B cell (primary cell): ENCODE data around the gene TRPT1. TPM values are rescaled to one million over a fixed set of nuclear protein-coding genes. Genes with fewer than 3 reads are reported as not detected.

Experiments
- ATAC-seq: fragments of 200-7000 bp; cut with Tn5 transposase; one replicate; pipeline ENCODE4 v1.10.0; 2021; ENCODE audit warnings: low read depth, mild to moderate bottlenecking, moderate number of reproducible peaks, moderate library complexity
- CTCF ChIA-PET: fragments of 350-600 bp; sonication (Branson Sonifier 250); formaldehyde crosslinking; loops from one replicate; lab custom pipeline; 2021; ENCODE audit warnings: antibody characterized with exemption, inconsistent platforms; lab: Charles Lee
- POLR2A ChIA-PET: fragments of 350-600 bp; sonication (Branson Sonifier 250); formaldehyde crosslinking; loops from one replicate; lab custom pipeline; 2021; ENCODE audit warnings: antibody characterized with exemption; lab: Charles Lee
- DNase-seq: peaks from one replicate; pipeline ENCODE4 v3.0.0; 2013
- H2AFZ ChIP-seq: 2 replicates; pipeline ENCODE4 v1.6.1; 2012; ENCODE audit warnings: mild to moderate bottlenecking, low read depth, low read length; ENCODE audit not compliant: insufficient read depth, poor library complexity, severe bottlenecking
- H3K27ac ChIP-seq, 2 donors: 1 replicate in 1 of 2; 2 replicates in 1 of 2; pipeline ENCODE4 v1.5.1; 2012 to 2013; ENCODE audit warnings: low read length in 2 of 2, mild to moderate bottlenecking in 2 of 2, moderate library complexity in 1 of 2
- H3K27me3 ChIP-seq, 4 experiments: fragments of 200-600 bp in 1 of 4; sonication (generic) in 1 of 4; replicated peaks in 1 of 4; 1 replicate in 2 of 4; 2 replicates in 2 of 4; pipeline versions ENCODE4 v1.6.1 to v1.7.0; 2013 to 2016; ENCODE audit warnings: low read length in 3 of 4, mild to moderate bottlenecking in 2 of 4, mixed read lengths in 1 of 4, moderate library complexity in 1 of 4; ENCODE audit not compliant: insufficient read depth in 4 of 4, control insufficient read depth in 3 of 4; ENCODE audit errors: control extremely low read depth in 1 of 4
- H3K36me3 ChIP-seq, 2 experiments: replicated peaks in 1 of 2; 1 replicate in 1 of 2; 2 replicates in 1 of 2; pipeline versions ENCODE4 v1.6.1 to v1.7.1; 2013; ENCODE audit warnings: low read length in 1 of 2; ENCODE audit not compliant: insufficient read depth in 2 of 2, control insufficient read depth in 1 of 2; ENCODE audit errors: control extremely low read depth in 1 of 2, extremely low read depth in 1 of 2
- H3K4me1 ChIP-seq, 2 donors: fragments of 200-600 bp in 1 of 2; sonication (generic) in 1 of 2; 1 replicate in 1 of 2; 2 replicates in 1 of 2; pipeline versions ENCODE4 v1.5.1 to v1.6.1; 2013 to 2017; ENCODE audit warnings: low read length in 2 of 2; ENCODE audit not compliant: control insufficient read depth in 2 of 2, insufficient read depth in 2 of 2
- H3K4me2 ChIP-seq: replicated peaks from 2 replicates; pipeline ENCODE3; 2012; ENCODE audit warnings: mild to moderate bottlenecking, low read depth, low read length; ENCODE audit not compliant: poor library complexity, severe bottlenecking
- H3K4me3 ChIP-seq, 5 experiments: fragments of 200-600 bp in 1 of 5; sonication (generic) in 1 of 5; 1 replicate in 3 of 5; 2 replicates in 2 of 5; pipeline versions ENCODE4 v1.5.1 to v1.7.0; 2011 to 2016; ENCODE audit warnings: low read length in 4 of 5, mild to moderate bottlenecking in 4 of 5, low read depth in 2 of 5, control low read depth in 1 of 5, moderate library complexity in 1 of 5; ENCODE audit not compliant: insufficient read depth in 1 of 5; ENCODE audit errors: control extremely low read depth in 1 of 5, extremely low read depth in 1 of 5
- H3K79me2 ChIP-seq: fragments of 200-600 bp; sonication (generic); one replicate; pipeline ENCODE4 v1.6.0; 2016; ENCODE audit warnings: low read length; ENCODE audit not compliant: control insufficient read depth, insufficient read depth
- H3K9ac ChIP-seq: fragments of 200-600 bp; sonication (generic); 2 replicates; pipeline ENCODE4 v1.6.1; 2017; ENCODE audit warnings: mild to moderate bottlenecking, low read length, moderate library complexity
- H3K9me3 ChIP-seq, 3 donors: one replicate each; pipeline versions ENCODE4 v1.6.1 to v1.7.1; 2013; ENCODE audit warnings: low read length in 2 of 3; ENCODE audit not compliant: control insufficient read depth in 2 of 3, insufficient read depth in 1 of 3; ENCODE audit errors: control extremely low read depth in 1 of 3
- H4K20me1 ChIP-seq: 2 replicates; pipeline ENCODE4 v1.6.0; 2012; ENCODE audit warnings: mild to moderate bottlenecking, low read length; ENCODE audit not compliant: insufficient read depth, control insufficient read depth, poor library complexity, severe bottlenecking
- H3K27ac Mint-ChIP-seq: one replicate; pipeline ENCODE4 v1.8.0; 2021; ENCODE audit warnings: mixed read lengths
- H3K27me3 Mint-ChIP-seq: one replicate; pipeline ENCODE4 v1.8.0; 2021; ENCODE audit warnings: mixed read lengths
- H3K4me1 Mint-ChIP-seq: one replicate; pipeline ENCODE4 v1.8.0; 2021; ENCODE audit warnings: mixed read lengths
- H3K4me3 Mint-ChIP-seq: one replicate; pipeline ENCODE4 v1.8.0; 2021; ENCODE audit warnings: mixed read lengths
- H3K9me3 Mint-ChIP-seq: one replicate; pipeline ENCODE4 v1.8.0; 2022; ENCODE audit warnings: mixed read lengths; ENCODE audit not compliant: insufficient read depth
- EZH2 ChIP-seq: IDR thresholded peaks from 2 replicates; pipeline ENCODE4 v1.6.1; 2012; ENCODE audit warnings: borderline replicate concordance, low read depth, mild to moderate bottlenecking, moderate library complexity, low read length; ENCODE audit not compliant: insufficient read depth, poor library complexity, severe bottlenecking
- WGBS: methylation state at CpG from one replicate; pipeline ENCODE4 v1.1.5; 2013; ENCODE audit warnings: missing lambda C conversion rate; ENCODE audit not compliant: insufficient coverage; 5-methylcytosine and 5-hydroxymethylcytosine counted together
- intact Hi-C: fragments of 100-400 bp; cut with micrococcal nuclease; formaldehyde crosslinking; loops from one replicate; pipeline ENCODE4 v1.10.0; 2022
- polyA plus RNA-seq: library from polyadenylated mRNA; depleted of rRNA; stranded (reverse); fragments of >200 nt; gene quantifications from 2 replicates; pipeline ENCODE4 v1.2.3, GENCODE V29; 2012
- total RNA-seq, 2 donors: library from RNA; stranded (reverse); fragments of 120-200 nt in 1 of 2; gene quantifications; 1 replicate in 1 of 2; 2 replicates in 1 of 2; pipeline versions ENCODE4 v1.2.3 to v1.2.4, GENCODE V29; 2013 to 2022
- TF ChIP-seq, protein P1 (sequence below): fragments of 200-600 bp; IDR thresholded peaks from one replicate; pipeline ENCODE4 v1.8.0; 2022; ENCODE audit warnings: antibody characterized with exemption, mild to moderate bottlenecking

Gene TRPT1
- total and polyA plus RNA-seq, 2 donors (not counting 1 experiment from before 2014, with no cell fraction given) = 59.6 to 145 TPM

- no peak overlapping the region for H3K27ac ChIP-seq
- Mint-ChIP-seq H3K9me3 (no peaks in the 10 kb centered on the region), H3K4me1 (peaks cover 33% of the 10 kb centered on the region), H3K27me3 (no peaks in the 10 kb centered on the region), H3K27ac (peak overlapping the region; percentile 20), H3K4me3 (peak overlapping the region; percentile 59)
- no peak overlapping the region for H3K4me3 ChIP-seq
- no peaks in the 10 kb centered on the region for H3K9me3 ChIP-seq
- DNase-seq = no peak
- no peak for ATAC-seq
- H3K9ac ChIP-seq = no peak overlapping the region
- no peaks in the 10 kb centered on the region for H3K27me3 ChIP-seq
- peaks cover 4% of the 10 kb centered on the region for H3K79me2 ChIP-seq
- no peaks in the 10 kb centered on the region for H4K20me1 ChIP-seq
- H3K4me1 ChIP-seq = peaks cover 26 to 50% of the 10 kb centered on the region in 2 donors
- H3K36me3 ChIP-seq = no peaks in the 10 kb centered on the region
- H2AFZ ChIP-seq = no peak overlapping the region
- no peak for TF ChIP-seq EZH2
- POLR2A ChIA-PET = interaction anchor here (0.6 to 1.8 kb wide), 7 partner anchors 9 to 68 kb away, joined by 3 to 5 read pairs (median 3); partner anchors contain the start of genes FKBP2 and PRDX5
- CTCF ChIA-PET = interaction anchor here (0.7 to 10.4 kb wide), 14 partner anchors 8 to 55 kb away, joined by 3 to 141 read pairs (median 6); partner anchors contain the start of genes CATSPERZ, DNAJC4, FERMT3 and FKBP2
- 81% methylated on average over 4 of the region's 8 CpGs for WGBS
- H3K4me2 ChIP-seq = no peak overlapping the region
- intact Hi-C loops = no loop called here
Measured at GRCh38 chr11:64249563-64250414, 23.8 kb upstream of the TRPT1 start.

- WGBS = 100% methylated on average over 4 of the region's 4 CpGs
- Histone ChIP-seq H3K79me2 (peaks cover 4% of the 10 kb centered on the region), H2AFZ (no peak overlapping the region), H3K27me3 (no peaks in the 10 kb centered on the region), H3K9ac (no peak overlapping the region), H3K27ac (no peak overlapping the region), H3K9me3 (no peaks in the 10 kb centered on the region), H4K20me1 (no peaks in the 10 kb centered on the region), H3K4me2 (no peak overlapping the region), H3K4me1 (peaks cover 27 to 51% of the 10 kb centered on the region in 2 donors), H3K36me3 (peaks cover 0 to 2% of the 10 kb centered on the region in 2 experiments), H3K4me3 (no peak overlapping the region)
- intact Hi-C loops = no loop called here
- Mint-ChIP-seq H3K27me3 (no peaks in the 10 kb centered on the region), H3K4me3 (peak overlapping the region; percentile 67), H3K27ac (peak overlapping the region; percentile 20), H3K9me3 (no peaks in the 10 kb centered on the region), H3K4me1 (peaks cover 33% of the 10 kb centered on the region)
- ATAC-seq = no peak
- POLR2A ChIA-PET = interaction anchor here (0.7 to 1.8 kb wide), 3 partner anchors 27 to 69 kb away, joined by 3 to 5 read pairs (median 3); partner anchors contain the start of gene PRDX5
- no peak for DNase-seq
- CTCF ChIA-PET = interaction anchor here (1.2 to 10.4 kb wide), 6 partner anchors 10 to 56 kb away, joined by 3 to 141 read pairs (median 20); partner anchors contain the start of genes CATSPERZ and FERMT3
- no peak for TF ChIP-seq EZH2
- TF ChIP-seq, protein P1, sequence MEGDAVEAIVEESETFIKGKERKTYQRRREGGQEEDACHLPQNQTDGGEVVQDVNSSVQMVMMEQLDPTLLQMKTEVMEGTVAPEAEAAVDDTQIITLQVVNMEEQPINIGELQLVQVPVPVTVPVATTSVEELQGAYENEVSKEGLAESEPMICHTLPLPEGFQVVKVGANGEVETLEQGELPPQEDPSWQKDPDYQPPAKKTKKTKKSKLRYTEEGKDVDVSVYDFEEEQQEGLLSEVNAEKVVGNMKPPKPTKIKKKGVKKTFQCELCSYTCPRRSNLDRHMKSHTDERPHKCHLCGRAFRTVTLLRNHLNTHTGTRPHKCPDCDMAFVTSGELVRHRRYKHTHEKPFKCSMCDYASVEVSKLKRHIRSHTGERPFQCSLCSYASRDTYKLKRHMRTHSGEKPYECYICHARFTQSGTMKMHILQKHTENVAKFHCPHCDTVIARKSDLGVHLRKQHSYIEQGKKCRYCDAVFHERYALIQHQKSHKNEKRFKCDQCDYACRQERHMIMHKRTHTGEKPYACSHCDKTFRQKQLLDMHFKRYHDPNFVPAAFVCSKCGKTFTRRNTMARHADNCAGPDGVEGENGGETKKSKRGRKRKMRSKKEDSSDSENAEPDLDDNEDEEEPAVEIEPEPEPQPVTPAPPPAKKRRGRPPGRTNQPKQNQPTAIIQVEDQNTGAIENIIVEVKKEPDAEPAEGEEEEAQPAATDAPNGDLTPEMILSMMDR = no peak
Measured at GRCh38 chr11:64249038-64249437, 23.1 kb upstream of the TRPT1 start.
